NT2/D1 (cell line): ENCODE data around the gene RDH13.

Experiments
- YY1 ChIP-seq: IDR thresholded peaks from 2 replicates; pipeline ENCODE4 v1.6.1; 2011; ENCODE audit not compliant: insufficient read length, insufficient read depth
- ZNF274 ChIP-seq: IDR thresholded peaks from 2 replicates; pipeline ENCODE4 v1.6.1; 2011; ENCODE audit warnings: mild to moderate bottlenecking, low read depth, low read length

GRCh38 chr19:55005684-55006488, 57.1 kb downstream of the RDH13 start:
- no peak for TF ChIP-seq ZNF274
- no peak for TF ChIP-seq YY1
